Measurements from ENCODE around the gene MYBPHL. TPM values are rescaled to one million over a fixed set of nuclear protein-coding genes. Genes with fewer than 3 reads are reported as not detected.

Gene MYBPHL
- total RNA-seq, 1 donor from 2014 or later = not detected

DNA sequence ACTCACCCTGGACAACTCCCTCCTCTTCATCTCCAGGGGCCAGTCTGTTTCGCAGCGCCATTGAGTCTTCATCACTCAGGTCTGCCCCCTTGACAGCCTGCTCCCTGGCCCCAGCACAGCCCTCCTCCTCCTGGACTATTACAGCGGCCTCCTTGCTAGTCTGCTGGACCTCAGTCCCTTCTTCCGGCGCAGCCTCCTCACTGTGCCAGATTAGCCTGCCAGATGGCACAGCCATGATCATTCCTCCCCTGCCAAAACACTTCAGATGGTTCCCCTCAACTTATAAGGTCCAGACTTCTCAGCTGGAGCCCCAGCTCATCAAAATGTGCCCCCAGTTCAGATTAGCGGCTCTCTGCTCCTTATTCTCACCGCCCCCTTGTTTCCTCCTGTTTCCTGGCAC lies 64.4 kb downstream of the MYBPHL start:
- Histone ChIP-seq H3K27ac (no peak overlapping the region), H3K36me3 (peaks cover 19% of the 10 kb centered on the region in 2 donors), H3K4me1 (peaks cover 4 to 12% of the 10 kb centered on the region in 2 donors), H3K4me3 (no peak overlapping the region), H3K27me3 (no peaks in the 10 kb centered on the region), H3K9me3 (no peaks in the 10 kb centered on the region)
- intact Hi-C loops (cut with DNase I) = no loop called here
- TF ChIP-seq, protein P1, sequence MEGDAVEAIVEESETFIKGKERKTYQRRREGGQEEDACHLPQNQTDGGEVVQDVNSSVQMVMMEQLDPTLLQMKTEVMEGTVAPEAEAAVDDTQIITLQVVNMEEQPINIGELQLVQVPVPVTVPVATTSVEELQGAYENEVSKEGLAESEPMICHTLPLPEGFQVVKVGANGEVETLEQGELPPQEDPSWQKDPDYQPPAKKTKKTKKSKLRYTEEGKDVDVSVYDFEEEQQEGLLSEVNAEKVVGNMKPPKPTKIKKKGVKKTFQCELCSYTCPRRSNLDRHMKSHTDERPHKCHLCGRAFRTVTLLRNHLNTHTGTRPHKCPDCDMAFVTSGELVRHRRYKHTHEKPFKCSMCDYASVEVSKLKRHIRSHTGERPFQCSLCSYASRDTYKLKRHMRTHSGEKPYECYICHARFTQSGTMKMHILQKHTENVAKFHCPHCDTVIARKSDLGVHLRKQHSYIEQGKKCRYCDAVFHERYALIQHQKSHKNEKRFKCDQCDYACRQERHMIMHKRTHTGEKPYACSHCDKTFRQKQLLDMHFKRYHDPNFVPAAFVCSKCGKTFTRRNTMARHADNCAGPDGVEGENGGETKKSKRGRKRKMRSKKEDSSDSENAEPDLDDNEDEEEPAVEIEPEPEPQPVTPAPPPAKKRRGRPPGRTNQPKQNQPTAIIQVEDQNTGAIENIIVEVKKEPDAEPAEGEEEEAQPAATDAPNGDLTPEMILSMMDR (IDR thresholded peaks at IDR 0.05) = no peak
- DNase-seq (ENCODE audit: low spot score in 2 of 2) = no peak

Other genes with a start within 250 kb of the MYBPHL start
- gene TAF13, start 231.0 kb downstream of the MYBPHL start, total RNA-seq = 9.3 TPM
- gene TMEM167B, start 216.2 kb downstream of the MYBPHL start, total RNA-seq = 20.5 TPM
- not detected for gene ELAPOR1, start 192.9 kb downstream of the MYBPHL start, total RNA-seq
- 134 TPM for gene SARS1, start 93.1 kb downstream of the MYBPHL start, total RNA-seq
- gene CELSR2, start 57.5 kb downstream of the MYBPHL start, total RNA-seq = 3.6 TPM
- 1.3 TPM for gene PSRC1, start 23.9 kb downstream of the MYBPHL start, total RNA-seq
- 111 TPM for gene SORT1, start 90.9 kb upstream of the MYBPHL start, total RNA-seq
- 2.6 TPM for gene PSMA5, start 119.4 kb upstream of the MYBPHL start, total RNA-seq
- gene SYPL2, start 159.5 kb upstream of the MYBPHL start, total RNA-seq = 8.1 TPM
- 5.9 TPM for gene ATXN7L2, start 176.9 kb upstream of the MYBPHL start, total RNA-seq
- gene CYB561D1, start 187.1 kb upstream of the MYBPHL start, total RNA-seq = 26.8 TPM
- 4.7 TPM for gene AMIGO1, start 202.7 kb upstream of the MYBPHL start, total RNA-seq
- gene GPR61, start 232.9 kb upstream of the MYBPHL start, total RNA-seq = not detected
- gene GNAI3, start 241.6 kb upstream of the MYBPHL start, total RNA-seq = 2.8 TPM

Data from ascending aorta (tissue), 2 donors.